ENCODE data around the gene C1QTNF9.
"Not testable (repeated sequence)": the region's sequence is repeated elsewhere in the genome, so short reads cannot be mapped to it uniquely, and the experiment has no call there.

C1QTNF9 gene

DNA sequence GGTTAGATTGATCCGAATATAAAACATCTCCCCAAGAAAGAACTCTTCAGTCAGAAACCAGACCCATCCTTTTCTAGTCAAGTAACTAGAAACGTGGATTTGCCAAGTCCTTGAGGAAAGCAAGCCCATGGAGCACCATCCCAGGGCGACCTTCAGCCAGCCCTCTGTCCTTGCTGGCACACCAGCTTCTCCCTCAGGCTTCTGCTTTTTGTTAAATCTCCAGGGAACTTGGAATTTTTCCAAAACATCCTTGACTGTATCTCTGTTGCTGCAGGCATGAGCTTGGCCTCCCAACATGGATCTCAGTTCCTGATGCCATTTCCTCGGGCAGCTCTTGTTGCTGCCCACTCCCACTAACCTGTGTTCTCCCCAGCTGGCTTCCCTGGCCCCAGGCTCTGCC is 27.1 kb upstream of the C1QTNF9 start:
- DNase-seq = no peak

- DNase-seq = no peak
These were observed 24.4 kb upstream of the C1QTNF9 start for GRCh38 chr13:24284889-24285565.

DNA sequence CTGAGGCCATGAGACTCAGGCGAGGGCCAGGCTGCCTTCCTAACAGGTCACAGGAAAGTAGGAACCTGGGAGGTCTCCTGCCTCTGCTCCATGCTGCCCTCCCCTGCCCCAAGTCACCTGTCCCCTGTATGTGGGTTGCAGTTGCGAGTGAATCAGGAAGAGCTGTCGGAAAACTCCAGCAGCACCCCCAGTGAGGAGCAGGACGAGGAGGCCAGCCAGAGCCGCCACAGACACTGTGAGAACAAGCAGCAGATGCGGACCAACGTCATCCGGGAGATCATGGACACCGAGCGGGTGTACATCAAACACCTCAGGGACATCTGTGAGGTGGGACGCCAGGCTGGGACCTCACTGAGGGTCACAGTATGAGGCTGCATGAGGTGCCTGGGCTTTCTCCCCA is 22.8 kb upstream of the C1QTNF9 start:
- DNase-seq = no peak

DNA sequence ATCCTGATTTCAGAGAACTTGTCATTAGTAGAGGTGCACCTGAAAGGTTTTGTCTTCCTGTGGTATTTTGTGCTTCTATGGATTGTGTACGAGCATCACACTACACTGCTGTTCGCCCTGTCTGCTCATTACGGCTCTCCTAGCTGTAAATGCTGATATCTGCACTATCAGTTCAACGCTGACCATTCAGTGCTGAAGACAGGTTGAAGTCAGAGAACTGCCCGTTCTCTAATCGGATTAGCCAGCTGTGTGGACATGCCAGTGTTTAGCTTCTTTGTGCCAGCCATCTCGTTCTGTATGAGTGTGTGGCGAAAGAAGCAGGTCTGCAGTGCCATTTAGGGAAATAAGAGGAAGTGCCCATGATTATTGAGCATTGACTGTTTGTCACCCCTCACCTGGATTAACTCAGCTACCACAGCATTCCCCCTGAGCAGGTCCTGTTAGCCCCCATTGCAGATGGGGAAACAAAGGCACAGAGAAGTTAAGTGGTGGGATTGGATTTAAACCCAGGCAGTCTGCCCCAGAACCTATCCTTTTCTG is 21.6 kb upstream of the C1QTNF9 start:
- DNase-seq = no peak

GRCh38 chr13:24288870-24289269 is 20.5 kb upstream of the C1QTNF9 start:
- no peak for DNase-seq

DNA sequence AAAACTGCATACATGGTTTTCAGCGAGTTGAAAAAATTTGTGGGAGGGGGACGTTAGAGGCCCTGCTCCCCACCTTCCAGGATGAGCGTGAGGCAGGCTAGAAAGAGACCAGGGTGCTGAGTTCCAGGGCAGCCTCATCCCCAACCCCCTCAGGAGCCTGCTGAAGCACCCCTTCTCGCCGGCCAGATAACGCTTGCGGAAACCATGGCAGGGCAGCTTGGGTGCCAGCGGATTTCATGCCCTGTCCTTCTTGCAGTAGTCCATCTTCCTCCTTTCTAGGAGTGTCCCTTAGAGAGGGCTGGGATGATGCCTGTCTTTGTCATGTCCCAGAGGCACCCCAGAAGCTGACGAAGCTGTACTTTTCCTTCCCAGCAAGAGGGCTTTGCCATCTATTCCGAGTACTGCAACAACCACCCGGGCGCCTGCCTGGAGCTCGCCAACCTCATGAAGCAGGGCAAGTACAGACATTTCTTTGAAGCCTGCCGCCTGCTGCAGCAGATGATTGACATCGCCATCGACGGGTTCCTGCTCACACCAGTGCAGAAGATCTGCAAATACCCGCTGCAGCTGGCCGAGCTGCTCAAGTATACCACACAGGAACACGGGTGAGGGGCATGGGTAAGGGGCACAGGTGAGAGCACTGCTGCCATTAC is 19.0 kb upstream of the C1QTNF9 start:
- DNase-seq = no peak

GRCh38 chr13:24292481-24292880 is 16.9 kb upstream of the C1QTNF9 start:
- no peak for DNase-seq

- DNase-seq = no peak
These were observed 15.6 kb upstream of the C1QTNF9 start for GRCh38 chr13:24293746-24294145.

DNA sequence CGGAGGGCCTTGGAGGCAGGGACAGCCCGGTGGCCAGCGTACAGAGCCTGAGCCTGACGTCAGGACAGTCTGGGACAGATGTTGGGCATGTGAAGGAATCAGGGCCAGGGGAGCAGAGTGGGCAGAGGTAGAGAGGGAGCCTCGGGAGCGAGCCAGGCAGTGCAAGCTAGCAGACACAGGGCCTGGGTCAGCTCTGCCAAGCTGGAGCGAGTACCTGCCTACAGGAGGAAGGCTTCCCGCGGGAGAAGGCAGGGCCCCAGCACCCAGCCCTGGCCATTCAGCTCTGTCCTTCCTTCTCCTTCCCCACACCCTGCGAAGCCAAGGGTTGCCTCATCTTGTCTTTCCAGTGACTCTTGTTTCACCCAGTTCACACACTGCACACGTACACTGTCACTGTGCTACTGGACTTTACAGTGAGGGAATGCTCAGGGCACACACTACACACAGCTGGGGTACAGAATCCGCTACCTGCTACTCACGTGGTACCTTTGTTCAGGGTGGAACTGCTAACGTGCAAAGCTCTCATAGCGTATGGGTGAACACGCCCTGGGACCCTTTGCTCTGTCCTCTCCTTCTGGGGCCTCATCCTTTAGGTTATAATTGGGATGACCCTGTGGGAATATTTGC is 9.8 kb upstream of the C1QTNF9 start:
- no peak for DNase-seq

DNA sequence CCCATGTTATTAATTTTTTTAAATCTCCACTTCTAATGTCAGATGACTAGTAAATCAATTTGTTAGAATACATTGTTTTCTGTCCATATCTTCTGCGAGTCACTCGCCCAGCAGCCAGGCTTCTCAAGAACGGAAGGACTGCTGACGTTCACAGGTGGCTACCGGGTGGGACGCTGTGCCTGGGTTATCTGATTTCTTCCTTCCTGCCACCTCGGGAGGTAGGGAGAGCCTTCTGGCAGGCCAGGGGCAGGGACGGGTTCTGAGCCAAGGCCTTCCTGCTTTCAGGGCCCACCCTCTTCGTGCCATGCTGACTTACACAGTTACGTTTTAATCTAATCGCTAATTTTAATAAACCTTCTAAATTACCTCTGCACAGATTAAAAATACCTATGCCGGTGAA is 7.9 kb upstream of the C1QTNF9 start:
- no peak for DNase-seq

DNA sequence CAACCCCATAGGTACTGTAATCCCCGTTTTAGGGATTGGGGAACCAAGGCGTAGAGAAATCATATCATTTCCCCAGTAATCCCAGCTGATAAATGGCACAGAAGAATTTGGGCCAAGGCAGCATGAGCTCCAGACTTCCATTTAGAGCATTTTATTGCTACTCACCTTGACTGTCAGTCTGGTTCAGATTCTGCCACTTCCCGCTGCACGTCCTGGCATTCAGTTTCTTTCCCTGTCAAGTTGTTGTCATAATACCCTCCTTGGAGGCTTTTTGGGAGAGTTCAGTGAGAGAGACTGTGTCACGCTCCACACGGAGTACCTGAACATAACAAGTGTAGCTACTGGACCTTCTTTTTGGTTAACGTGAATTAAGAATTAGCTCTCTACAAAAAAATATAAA is 7.5 kb upstream of the C1QTNF9 start:
- no peak for DNase-seq

- DNase-seq = no peak
These were observed 4.8 kb upstream of the C1QTNF9 start for GRCh38 chr13:24304620-24305019.

DNA sequence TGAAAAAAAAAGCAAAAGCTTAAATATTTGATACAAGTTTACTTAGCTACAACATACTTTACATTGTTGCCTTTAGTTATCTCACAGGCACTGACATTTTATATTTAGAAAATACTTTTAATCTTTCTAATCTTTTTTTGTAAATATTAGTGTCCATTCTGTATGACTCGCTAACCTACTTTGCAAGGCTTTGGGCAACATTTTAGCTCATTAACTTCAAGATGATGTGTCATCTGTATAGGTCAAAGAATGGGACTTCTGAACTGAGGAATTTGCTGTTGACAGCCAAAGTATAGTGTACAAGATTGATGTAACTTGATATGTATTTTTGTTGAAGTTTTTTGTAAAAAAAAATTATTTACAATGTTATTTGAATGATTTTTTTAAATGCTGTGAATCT is 2.7 kb upstream of the C1QTNF9 start:
- DNase-seq = no peak

- DNase-seq = peak in 1 of 3 experiments; percentile 49
These were observed 1.9 kb upstream of the C1QTNF9 start for GRCh38 chr13:24307211-24308067.

GRCh38 chr13:24308068-24308445 is 1.3 kb upstream of the C1QTNF9 start:
- no peak for DNase-seq

- DNase-seq = no peak
These were observed 826 bp upstream of the C1QTNF9 start for GRCh38 chr13:24308488-24309020.

DNA sequence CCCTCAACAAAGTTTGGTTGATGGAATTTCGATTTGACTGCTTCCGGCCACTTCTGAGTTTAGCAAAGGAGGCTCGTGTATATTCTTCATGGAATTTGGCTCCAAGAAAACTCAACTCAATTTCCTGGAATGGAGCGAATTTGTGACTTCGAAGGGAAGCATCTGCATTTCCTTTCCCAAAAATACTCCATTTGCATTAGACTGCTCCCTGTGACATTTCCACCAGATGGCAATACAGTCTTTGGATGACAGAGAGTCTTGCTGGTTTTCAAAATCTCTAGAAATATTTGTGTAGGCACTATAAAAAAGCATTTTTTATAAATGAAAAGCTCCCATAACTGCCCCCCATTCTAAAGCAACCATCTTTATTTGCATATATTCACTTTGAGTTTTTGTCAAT is 4.1 kb downstream of the C1QTNF9 start:
- DNase-seq = peak in 1 of 3 experiments; percentile 1

DNA sequence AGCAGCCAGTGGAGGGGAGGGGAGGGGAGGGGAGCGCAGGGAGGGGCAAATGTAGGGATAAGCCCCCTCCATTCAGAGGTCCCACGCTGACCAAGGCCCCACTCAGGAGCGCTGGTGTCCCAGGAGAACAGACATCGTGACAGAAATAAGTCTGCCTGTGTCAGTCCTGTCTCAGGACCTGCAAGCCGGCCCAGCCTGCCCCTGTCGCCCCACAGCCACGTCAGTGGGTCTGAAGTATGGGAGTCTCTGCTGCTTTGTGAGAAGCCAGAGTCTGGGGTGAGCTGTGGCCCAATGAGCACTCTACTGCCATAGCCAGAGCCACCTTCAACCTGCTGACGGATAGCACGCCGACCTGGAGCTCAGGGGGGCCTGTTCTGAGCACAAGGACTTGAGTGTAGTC is 8.5 kb downstream of the C1QTNF9 start:
- not testable (repeated sequence) for DNase-seq

- DNase-seq = not testable (repeated sequence)
These were observed 9.5 kb downstream of the C1QTNF9 start for GRCh38 chr13:24318878-24319277.

- DNase-seq = not testable (repeated sequence)
These were observed 10.3 kb downstream of the C1QTNF9 start for GRCh38 chr13:24319641-24320040.

GRCh38 chr13:24321416-24321815 is 12.0 kb downstream of the C1QTNF9 start:
- not testable (repeated sequence) for DNase-seq

GRCh38 chr13:24322470-24322869 is 13.1 kb downstream of the C1QTNF9 start:
- peak in 1 of 3 experiments; percentile 0 for DNase-seq
